Activated naive CD4-positive, alpha-beta T cell treated with anti-CD3 and anti-CD28 coated beads, Interleukin-2, amount 50 U/mL, for 72 hours (primary cell): ENCODE data around the gene LRRC45. TPM values are rescaled to one million over a fixed set of nuclear protein-coding genes. Genes with fewer than 3 reads are reported as not detected.

ENCODE experiments used
- ATAC-seq, 2 donors: fragments of 150-1000 bp; cut with Tn5 transposase; 2 replicates each; pipeline ENCODE4 v1.10.0; 2021; ENCODE audit warnings: mild to moderate bottlenecking in 2 of 2, moderate library complexity in 2 of 2
- DNase-seq, 2 donors: peaks; one replicate each; pipeline ENCODE4 v3.0.0; 2021 to 2022; ENCODE audit warnings: low spot score in 2 of 2
- H3K27ac Mint-ChIP-seq, 2 donors: one replicate each; pipeline ENCODE4 v1.8.0; 2022; ENCODE audit warnings: mild to moderate bottlenecking in 2 of 2, mixed read lengths in 2 of 2
- H3K36me3 Mint-ChIP-seq, 2 donors: one replicate each; pipeline ENCODE4 v1.8.0; 2022; ENCODE audit warnings: mixed read lengths in 2 of 2
- H3K9me3 Mint-ChIP-seq, 2 donors: one replicate each; pipeline ENCODE4 v1.8.0; 2022; ENCODE audit warnings: mixed read lengths in 2 of 2
- total RNA-seq, 2 donors: library from RNA; stranded (reverse); gene quantifications; one replicate each; pipeline ENCODE4 v1.2.3, GENCODE V29; 2022

Gene LRRC45
- total RNA-seq, 2 donors from 2014 or later, result 16.7 TPM

DNA sequence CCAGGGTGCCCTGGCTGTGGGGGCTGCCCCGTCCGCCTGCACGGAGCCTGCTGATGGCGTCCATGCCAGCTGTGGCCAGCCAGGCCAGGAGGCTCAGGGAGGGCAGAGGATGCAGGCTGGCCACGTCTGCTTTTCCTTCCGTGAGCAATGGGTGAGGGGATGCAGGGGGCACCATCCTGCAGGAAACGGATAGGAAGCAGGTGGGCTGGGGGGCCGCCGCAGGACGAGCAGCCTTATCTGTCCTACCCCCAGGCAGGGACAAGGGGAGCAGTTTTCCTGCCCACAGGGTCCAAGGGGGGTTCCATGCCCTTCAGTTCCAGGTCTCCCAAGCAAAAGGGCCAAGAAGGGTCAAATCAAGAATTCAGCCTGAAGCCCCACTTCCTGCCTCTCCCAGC, 35.7 kb downstream of the LRRC45 start:
- Mint-ChIP-seq H3K36me3 (no peaks in the 10 kb centered on the region), H3K9me3 (no peaks in the 10 kb centered on the region), H3K27ac (no peak overlapping the region)
- DNase-seq (no peak), ATAC-seq (no peak)

DNA sequence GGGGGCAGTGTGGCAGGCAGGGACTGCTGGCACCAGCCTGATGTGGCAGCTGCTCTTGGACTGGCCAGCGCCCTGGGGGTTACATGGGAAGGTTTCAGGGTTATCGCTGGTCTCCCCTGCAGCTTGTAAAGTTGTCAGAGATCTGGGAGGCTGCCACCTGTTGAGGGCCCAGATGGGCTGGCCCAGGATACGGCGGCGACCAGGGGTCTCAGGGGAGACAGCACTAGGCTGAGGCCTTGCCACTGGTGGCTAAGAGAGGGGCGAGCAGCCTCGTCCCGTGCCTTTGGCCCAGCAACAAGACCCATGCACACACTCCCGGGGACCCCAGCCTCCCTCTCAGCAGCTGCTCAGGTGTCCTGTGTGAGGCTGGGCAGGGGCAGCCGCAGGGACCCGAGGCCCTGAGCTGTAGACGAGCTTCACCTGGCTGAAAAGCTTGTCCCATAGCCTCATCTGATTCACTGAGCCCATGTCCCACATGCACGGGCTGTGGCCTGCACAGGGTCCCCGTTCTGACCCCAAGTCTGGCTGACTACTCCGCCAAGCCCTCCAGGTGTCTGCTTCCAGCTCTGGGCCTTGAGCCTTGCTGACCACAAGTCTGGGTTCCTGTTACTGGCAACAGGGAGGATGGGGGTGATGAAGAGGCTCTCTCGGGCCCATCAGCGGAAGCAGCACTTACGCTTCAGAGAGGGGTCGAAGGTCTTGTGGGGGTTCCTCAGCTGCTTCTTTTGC, 36.3 kb downstream of the LRRC45 start:
- no peak for ATAC-seq
- H3K9me3 Mint-ChIP-seq, result no peaks in the 10 kb centered on the region

DNA sequence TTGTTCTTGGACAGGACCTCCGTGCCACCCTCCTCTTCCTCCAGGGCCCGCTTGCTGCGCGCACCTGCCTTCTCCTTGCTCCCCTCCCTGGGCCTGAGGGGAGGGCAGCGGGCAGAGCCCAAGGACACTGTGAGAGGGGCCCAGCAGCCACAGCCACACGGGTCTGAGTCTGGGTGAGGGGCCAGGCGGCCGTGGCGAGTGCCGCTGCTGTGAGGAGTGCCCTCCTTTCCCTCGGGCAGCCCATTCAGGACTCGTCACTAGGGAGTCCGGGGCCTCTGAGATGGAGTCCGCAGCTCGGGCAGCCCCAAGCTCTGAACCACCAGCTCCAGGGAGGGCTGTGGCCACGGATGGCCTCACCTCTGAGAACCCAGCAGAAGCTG, 36.9 kb downstream of the LRRC45 start:
- Mint-ChIP-seq H3K27ac (peak overlapping the region in 1 of 2 donors; percentile 75), H3K36me3 (no peaks in the 10 kb centered on the region), H3K9me3 (no peaks in the 10 kb centered on the region)
- ATAC-seq (no peak), DNase-seq (no peak)

More for the DNA sequence above, 36.3 kb downstream of the LRRC45 start:
- no peaks in the 10 kb centered on the region for H3K36me3 Mint-ChIP-seq
- DNase-seq, result no peak
- H3K27ac Mint-ChIP-seq, result no peak overlapping the region

DNA sequence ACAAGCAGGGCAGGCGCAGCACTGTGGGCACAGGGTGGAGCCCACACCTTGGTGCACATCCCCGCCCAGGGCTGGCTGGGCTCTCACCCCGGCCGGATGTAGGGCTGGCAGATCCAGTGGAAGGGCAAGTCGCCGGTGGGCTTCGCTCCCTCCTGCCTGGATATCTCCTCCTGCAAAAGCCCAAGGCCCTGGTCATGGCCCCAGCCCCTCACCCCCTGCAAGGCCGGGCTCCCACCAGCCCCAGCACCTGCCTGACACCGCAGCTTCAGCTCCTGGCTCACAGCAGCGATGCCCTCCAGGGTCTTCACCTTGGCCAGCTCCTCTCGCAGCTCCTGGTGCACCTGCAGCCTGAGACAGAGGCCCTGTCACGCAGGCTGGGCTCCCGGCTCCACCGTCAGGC, 37.5 kb downstream of the LRRC45 start:
- Mint-ChIP-seq H3K27ac (peak overlapping the region in 1 of 2 donors; percentile 75), H3K36me3 (no peaks in the 10 kb centered on the region), H3K9me3 (no peaks in the 10 kb centered on the region)
- DNase-seq (no peak), ATAC-seq (no peak)

DNA sequence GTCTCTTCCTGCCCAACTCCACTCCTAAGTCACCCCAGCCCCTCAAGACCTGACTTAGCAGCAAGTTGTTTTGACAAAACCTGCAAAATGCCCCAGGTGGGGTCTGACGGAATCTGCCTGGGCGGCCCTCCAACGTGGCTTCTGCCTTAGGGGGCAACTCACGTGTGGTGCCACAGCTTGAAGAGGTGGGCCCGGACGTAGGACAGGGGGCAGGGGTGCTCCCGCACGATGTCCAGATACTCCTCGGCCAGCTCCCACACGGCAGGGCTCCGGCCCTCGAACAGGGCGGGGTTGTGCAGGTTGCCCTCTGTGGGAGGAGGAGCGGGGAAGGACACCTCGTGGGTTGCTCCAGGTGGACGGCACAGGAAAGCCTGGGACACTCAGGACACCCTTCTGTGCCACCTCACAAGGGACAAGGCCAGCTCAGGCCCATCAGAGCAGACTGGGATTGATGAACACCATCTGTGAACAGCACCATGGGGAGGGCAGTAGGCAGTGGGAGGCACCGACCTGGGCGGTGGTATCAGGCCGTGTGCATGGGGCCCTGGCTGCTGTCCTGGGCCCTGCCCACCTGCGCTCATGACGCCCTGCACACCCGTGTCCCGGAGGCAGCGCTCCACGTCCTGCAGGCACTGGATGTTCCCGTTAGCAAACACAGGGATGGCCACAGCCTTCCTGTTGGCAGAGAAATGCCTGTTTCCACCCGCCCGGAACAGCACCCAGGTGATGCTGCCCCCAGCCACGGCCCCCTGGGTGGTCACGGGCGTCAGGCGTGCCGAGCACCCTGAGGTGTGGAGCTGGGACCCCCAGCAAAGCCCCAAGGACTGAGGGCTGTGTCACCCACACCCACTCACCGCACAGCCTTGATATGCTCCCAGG, 38.2 kb downstream of the LRRC45 start:
- DNase-seq, result no peak
- no peak for ATAC-seq
- H3K9me3 Mint-ChIP-seq, result no peaks in the 10 kb centered on the region
- peaks cover 0 to 3% of the 10 kb centered on the region in 2 donors for H3K36me3 Mint-ChIP-seq
- peak overlapping the region in 1 of 2 donors; percentile 75 for H3K27ac Mint-ChIP-seq

DNA sequence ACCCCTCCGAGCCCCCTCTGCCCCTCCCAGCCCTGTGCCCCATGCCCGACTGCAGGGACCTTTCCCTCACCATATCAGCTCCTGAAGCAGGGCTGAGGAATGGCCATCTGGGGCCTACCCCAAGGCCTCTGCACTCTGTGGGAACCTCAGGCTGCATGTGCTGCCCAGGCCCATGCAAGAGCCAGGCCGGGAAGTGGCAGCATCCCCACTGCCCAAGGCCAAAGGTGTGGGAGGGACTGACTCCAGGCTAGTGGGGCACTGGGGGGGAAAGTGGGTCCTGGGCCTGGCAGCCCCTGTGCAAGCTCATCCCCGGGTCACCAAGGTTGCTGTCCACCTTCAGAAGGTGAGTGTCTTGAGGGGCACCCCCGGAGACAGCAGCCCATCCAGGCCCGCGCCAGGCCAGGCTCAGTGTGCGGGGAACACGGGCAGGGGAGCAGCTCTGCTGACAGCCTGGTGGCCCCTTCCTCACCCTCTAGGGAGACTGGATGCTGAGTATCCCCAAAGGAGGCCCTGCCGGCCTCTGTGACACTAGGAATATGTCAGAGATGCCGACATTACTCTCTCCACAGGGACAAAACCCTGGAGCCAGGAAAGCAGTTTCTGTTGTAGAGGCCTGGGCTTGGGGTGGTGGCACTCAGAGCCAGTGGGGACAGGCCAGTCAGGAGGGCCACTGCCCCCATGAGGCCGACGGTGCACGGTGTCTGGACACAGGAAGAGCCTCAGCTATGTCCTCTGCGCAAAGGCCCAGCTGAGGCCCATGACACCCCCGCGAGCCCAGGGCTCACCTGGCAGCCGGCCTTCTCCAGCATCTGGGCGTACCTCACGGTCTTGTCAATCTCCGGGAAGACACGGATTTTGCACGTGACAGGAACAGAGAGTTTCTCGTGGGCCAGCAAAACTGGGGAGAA, 39.2 kb downstream of the LRRC45 start:
- Mint-ChIP-seq H3K9me3 (no peaks in the 10 kb centered on the region), H3K36me3 (peaks cover 0 to 4% of the 10 kb centered on the region in 2 donors), H3K27ac (no peak overlapping the region)
- ATAC-seq (no peak), DNase-seq (no peak)

DNA sequence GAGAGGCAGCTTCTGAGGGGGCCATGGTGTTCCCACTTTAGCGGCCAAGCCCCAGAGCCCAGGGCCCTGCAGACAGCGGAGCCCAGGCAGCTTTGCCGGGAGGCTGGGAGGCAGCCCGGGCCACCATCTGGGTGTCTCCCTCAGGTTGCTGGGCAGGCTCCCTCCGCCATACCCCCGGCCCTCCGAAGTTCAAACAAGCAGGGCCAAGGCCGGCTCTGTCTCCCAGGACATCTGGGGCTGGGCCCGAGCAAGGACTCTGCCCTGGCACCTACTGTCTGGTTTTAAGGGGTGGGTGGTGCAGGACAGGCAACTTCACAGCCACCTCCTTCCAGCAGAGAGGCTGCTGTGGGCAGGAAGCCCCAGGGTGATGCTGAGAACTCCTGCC, 39.9 kb downstream of the LRRC45 start:
- DNase-seq (no peak), ATAC-seq (no peak)
- Mint-ChIP-seq H3K36me3 (peaks cover 0 to 4% of the 10 kb centered on the region in 2 donors), H3K9me3 (no peaks in the 10 kb centered on the region), H3K27ac (no peak overlapping the region)

DNA sequence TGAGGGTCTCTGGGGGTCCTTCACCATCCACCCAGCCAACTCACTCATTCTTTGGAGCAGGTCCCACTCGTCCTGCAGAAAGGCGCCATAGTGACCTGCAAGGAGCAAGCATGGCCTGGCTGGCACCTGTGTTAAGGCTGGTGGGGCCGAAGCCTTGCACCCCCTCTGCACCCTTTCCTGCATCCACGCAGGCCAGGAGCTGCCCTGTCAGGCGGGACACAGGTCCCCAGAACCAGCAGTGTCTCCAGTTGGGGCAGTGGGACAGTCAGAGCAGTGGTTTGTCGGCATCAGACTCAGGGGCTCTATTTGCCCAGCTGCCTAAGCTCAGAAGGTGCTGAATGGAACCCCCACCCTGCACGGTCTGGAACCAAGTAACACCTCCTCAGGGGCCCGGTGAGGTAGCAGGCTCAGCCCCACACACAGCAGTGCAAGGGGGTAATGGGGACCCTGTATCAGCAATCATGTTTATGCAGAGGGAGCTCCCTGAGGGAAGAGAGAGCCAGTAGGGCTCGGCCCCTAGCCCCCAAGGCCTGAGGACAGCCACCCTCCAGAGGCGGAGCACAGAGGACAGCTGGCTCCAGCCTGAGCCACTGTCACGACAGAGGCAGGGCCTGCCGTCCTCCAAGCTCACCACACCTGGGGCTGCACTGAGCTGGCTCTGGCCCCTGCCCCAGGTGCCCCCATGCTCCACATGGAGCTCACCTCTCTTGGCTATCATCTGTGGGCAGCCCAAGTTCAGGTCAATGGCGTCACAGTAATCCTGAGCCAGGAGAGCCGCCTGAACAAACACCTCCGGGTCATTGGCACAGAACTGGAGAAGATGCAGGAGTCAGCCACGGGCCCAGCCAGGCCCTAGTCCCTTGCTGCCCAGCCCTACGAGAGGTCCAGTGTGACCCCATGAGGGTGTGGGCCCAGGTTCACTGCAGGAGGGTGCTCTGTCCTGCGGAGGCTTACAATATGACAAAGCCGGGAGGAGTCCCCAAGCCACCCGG, 40.6 kb downstream of the LRRC45 start:
- DNase-seq (no peak), ATAC-seq (no peak)
- H3K9me3 Mint-ChIP-seq, result no peaks in the 10 kb centered on the region
- peaks cover 0 to 4% of the 10 kb centered on the region in 2 donors for H3K36me3 Mint-ChIP-seq
- H3K27ac Mint-ChIP-seq, result peak overlapping the region in 1 of 2 donors; percentile 57

DNA sequence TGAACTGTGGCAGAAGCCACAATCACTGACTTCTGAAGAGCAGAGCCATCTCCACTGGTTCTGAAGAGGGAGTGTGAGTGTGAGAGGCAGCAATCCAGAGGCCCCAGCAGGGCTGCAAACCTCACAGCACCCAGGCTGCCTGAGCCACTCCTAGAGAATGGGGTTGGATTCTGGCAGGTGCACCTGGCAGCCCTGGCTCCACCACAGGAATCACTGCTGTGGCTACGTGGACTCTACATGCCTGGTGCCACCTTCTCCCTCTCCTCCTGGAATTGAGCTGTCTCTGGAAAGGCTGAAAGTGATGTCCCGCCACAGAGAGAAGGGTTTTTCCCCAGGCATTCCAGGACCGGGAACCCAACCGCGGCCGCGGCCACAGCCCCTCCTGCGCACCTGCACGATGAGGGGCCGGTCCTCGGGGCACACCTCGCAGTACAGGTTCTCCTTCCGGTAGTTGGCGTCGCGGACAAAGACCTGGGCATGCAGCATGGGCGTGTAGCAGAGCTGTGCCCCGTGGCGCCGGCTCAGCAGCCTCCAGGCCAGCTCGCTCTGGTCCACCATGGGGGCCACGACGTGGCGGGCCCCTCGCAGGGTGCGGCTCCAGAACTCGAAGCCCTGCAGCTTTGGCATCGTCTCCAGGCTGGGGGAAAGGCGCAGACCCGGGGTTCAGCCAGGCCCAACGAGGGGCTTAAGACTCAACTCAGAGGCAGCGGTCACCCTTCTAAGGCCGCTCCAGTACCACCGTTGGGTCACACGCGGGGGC, 41.5 kb downstream of the LRRC45 start:
- ATAC-seq, result no peak
- Mint-ChIP-seq H3K36me3 (peaks cover 0 to 4% of the 10 kb centered on the region in 2 donors), H3K9me3 (no peaks in the 10 kb centered on the region), H3K27ac (peak overlapping the region in 1 of 2 donors; percentile 57)
- DNase-seq, result no peak

DNA sequence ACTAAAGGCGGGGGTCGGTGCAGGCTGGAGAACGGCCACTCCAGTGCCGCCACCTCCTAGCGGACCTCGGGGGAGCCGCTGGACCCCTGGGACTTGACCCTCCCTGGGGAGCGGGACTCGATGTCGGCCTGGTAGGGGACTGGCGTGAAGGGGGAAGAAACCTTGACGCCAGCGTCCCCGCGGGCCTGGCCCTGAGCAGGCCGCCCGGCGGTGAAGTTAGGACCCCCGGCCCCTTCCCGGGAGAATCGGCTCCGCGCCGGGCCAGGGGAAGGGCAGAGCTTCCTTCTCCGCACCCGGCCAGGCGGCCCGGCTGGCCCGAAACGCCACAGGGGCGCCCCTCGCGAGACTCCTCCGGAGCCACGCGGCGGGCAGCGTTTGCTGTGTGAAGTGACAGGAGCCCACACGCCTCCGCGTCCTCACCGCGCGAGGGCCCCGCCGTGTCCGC, 42.1 kb downstream of the LRRC45 start:
- ATAC-seq, result peak; percentile 63 to 71
- peak overlapping the region in 1 of 2 donors; percentile 57 for H3K27ac Mint-ChIP-seq
- H3K36me3 Mint-ChIP-seq, result peaks cover 0 to 4% of the 10 kb centered on the region in 2 donors
- no peak for DNase-seq
- H3K9me3 Mint-ChIP-seq, result no peaks in the 10 kb centered on the region

DNA sequence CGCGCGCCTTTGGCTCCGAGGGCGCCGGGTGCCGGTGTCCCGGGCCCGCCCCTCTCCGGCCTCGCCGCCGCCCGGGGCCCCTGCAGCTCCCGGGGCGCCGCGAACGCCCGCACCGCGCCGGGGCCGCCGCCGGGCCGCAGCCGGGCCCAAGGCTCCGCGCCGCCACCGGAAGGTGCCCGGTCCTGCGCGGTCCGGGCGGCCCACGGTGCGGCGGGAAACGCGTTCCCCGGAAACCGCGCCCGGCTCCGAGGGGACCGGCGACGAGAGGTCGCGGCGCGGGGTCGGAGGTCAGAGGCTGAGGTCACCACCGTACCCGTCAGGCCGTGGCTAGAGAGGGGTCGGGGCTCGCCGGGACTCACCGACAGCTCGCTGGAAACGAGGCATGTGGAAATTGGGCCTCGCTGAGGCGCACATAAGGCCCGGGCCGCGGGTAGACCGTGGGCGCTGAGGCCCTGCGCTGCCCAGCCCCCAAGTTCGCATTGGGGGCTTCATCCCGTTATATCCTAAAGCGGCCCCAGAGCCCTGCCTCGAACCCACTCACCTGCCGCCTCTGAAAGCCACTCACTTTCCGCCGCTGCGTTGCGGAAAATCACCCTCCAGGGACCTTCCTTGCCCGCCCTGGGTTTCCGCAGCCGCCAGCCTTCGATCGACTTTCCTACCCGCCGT, 42.7 kb downstream of the LRRC45 start, which contains the start of gene DUS1L:
Gene DUS1L, minus strand, starts transcription at position 167 of the 666 bp plus-strand sequence. CDS start 745 bp downstream, outside the sequence.
- H3K27ac Mint-ChIP-seq, result peak within 1 kb of the TSS; percentile 89 to 93

DNA sequence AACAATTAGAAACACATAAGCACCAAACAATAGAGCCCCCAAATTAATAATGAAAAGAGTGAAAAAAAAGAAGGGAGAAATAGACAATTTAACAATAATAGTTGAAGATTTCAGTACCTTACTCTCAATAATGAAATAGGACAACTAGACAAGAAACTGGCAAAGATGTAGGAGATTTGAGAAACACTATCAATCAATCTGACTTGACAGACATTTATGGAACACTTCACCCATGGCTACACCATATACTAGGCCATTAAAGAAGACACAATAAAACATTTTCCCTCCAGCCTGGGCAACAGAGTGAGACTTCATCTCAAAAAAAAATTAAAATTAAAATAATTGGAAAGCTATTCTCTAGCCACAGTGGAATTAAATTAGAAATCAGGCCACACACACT, 47.5 kb downstream of the LRRC45 start:
- H3K27ac Mint-ChIP-seq, result peak overlapping the region in 1 of 2 donors; percentile 11

More for the DNA sequence above, 42.7 kb downstream of the LRRC45 start, which contains the start of gene DUS1L:
- peak; percentile 76 to 85 for DNase-seq
- Mint-ChIP-seq H3K9me3 (no peaks in the 10 kb centered on the region), H3K36me3 (peaks cover 0 to 4% of the 10 kb centered on the region in 2 donors)
- peak; percentile 83 to 89 for ATAC-seq

DNA sequence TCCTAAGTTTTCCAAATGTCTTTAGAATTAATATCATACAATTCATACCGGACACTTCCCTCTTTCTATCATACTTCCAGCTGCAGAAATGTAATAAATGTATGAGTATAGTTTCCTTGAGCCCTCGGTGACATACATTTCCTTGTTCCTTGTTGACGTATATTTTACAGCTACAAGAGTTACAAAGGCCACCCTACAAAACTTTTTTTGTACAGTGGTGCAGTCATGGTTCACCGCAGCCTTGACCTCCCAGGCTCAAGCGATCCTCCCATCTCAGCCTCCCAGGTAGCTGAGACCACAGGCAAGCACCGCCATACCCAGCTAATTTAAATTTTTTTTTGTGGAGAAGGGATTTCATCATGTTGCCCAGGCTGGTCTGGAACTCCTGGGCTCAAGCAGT, 49.7 kb downstream of the LRRC45 start:
- no peaks in the 10 kb centered on the region for H3K9me3 Mint-ChIP-seq
- H3K36me3 Mint-ChIP-seq, result no peaks in the 10 kb centered on the region
- ATAC-seq (no peak), DNase-seq (no peak)
- H3K27ac Mint-ChIP-seq, result no peak overlapping the region

More for the DNA sequence above, 47.5 kb downstream of the LRRC45 start:
- ATAC-seq (no peak), DNase-seq (no peak)
- Mint-ChIP-seq H3K36me3 (peaks cover 0 to 4% of the 10 kb centered on the region in 2 donors), H3K9me3 (no peaks in the 10 kb centered on the region)

DNA sequence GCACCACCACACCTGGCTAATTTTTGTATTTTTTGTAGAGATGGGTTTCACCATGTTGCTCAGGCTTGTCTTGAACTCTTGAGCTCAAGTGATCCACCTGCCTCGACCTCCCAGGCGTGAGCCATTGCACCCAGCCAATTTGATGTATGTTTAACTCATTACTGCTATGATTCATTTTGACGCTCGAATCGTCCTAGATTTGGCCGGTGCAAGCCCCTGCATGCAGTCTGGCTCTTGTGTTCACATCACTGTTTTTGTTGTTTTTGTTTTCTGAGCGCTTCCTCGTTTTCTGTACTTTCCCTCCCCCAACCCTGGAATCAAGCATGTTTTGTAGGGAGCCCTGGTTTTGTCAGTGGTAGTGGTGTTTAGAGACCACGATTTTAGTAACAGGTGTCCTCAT, 50.3 kb downstream of the LRRC45 start:
- DNase-seq (no peak), ATAC-seq (no peak)
- Mint-ChIP-seq H3K9me3 (no peaks in the 10 kb centered on the region), H3K27ac (no peak overlapping the region), H3K36me3 (no peaks in the 10 kb centered on the region)
